ENCODE measurements around the gene OR10G8.

DNA sequence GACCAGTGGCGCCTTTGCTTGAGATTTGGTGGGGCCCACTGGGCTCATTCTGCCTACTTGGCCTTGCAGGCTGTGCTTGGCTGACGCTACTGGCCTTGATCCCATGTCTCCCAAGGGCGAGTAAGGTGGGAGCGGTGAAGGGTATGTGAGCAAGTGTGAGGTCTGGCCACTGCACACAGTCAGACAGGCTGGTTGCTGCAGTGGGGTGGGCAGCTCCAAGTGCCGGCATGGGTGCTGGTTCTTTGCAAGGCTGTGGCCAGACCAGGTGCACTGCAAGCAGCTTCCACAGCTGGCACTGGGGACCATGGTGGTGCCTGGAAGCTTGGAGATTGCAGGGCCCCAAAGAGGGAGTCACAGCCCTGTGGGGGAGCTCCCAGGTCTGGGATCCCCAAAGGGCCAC lies 48.0 kb downstream of the OR10G8 start:
- TF ChIP-seq JUND (IDR thresholded peaks at IDR 0.05; ENCODE audit: low read length) (no peak), CTCF (IDR thresholded peaks at IDR 0.05; ENCODE audit: control extremely low read depth in 1 of 3, insufficient read depth in 1 of 3, low read depth in 1 of 3, low read length in 3 of 3) (no peak)

Data from H1 (cell line).